Measurements from ENCODE around the gene GALNT5. TPM values are rescaled to one million over a fixed set of nuclear protein-coding genes. Genes with fewer than 3 reads are reported as not detected.

The GALNT5 gene
- total RNA-seq, 4 donors from 2014 or later: 6.6 to 20.1 (median 9.2) TPM

- Histone ChIP-seq H3K4me3 (no peak overlapping the region), H3K27ac (no peak overlapping the region), H3K9me3 (peaks cover 0 to 7% (median under 1%) of the 10 kb centered on the region in 4 donors), H3K27me3 (no peaks in the 10 kb centered on the region), H3K4me1 (no peaks in the 10 kb centered on the region), H3K36me3 (no peaks in the 10 kb centered on the region)
- DNase-seq: no peak
- TF ChIP-seq POLR2A (IDR thresholded peaks at IDR 0.05) (no peak), CTCF (IDR thresholded peaks at IDR 0.05) (no peak)
Measured at GRCh38 chr2:157348291-157348921, 90.9 kb downstream of the GALNT5 start.

- Histone ChIP-seq H3K9me3 (peaks cover 0 to 4% (median 0%) of the 10 kb centered on the region in 4 donors), H3K27ac (no peak overlapping the region), H3K4me1 (no peaks in the 10 kb centered on the region), H3K4me3 (no peak overlapping the region), H3K36me3 (no peaks in the 10 kb centered on the region), H3K27me3 (no peaks in the 10 kb centered on the region)
- no peak for TF ChIP-seq POLR2A (IDR thresholded peaks at IDR 0.05)
- no peak for TF ChIP-seq CTCF (IDR thresholded peaks at IDR 0.05)
- no peak for DNase-seq
Measured at GRCh38 chr2:157349949-157350515, 92.5 kb downstream of the GALNT5 start.

GRCh38 chr2:157355618-157356017 lies 98.1 kb downstream of the GALNT5 start:
- H3K4me3 ChIP-seq: no peak overlapping the region
- TF ChIP-seq POLR2A (IDR thresholded peaks at IDR 0.05): no peak
- no peak for TF ChIP-seq CTCF (IDR thresholded peaks at IDR 0.05)
- DNase-seq: no peak
- no peaks in the 10 kb centered on the region for H3K36me3 ChIP-seq
- H3K9me3 ChIP-seq: no peaks in the 10 kb centered on the region
- no peaks in the 10 kb centered on the region for H3K4me1 ChIP-seq
- H3K27ac ChIP-seq: no peak overlapping the region
- H3K27me3 ChIP-seq: no peaks in the 10 kb centered on the region

- no peak for TF ChIP-seq POLR2A (IDR thresholded peaks at IDR 0.05)
- no peak for TF ChIP-seq CTCF (IDR thresholded peaks at IDR 0.05)
- no peaks in the 10 kb centered on the region for H3K27me3 ChIP-seq
- H3K4me1 ChIP-seq: peaks cover 0 to 3% (median 0%) of the 10 kb centered on the region in 4 donors
- H3K36me3 ChIP-seq: no peaks in the 10 kb centered on the region
- H3K27ac ChIP-seq: no peak overlapping the region
- H3K9me3 ChIP-seq: peaks cover 0 to 7% (median 0%) of the 10 kb centered on the region in 4 donors
- no peak for DNase-seq
- no peak overlapping the region for H3K4me3 ChIP-seq
Measured at GRCh38 chr2:157359628-157360027, 102.1 kb downstream of the GALNT5 start.

- Histone ChIP-seq H3K27ac (no peak overlapping the region), H3K27me3 (no peaks in the 10 kb centered on the region), H3K4me1 (peaks cover 0 to 3% (median 0%) of the 10 kb centered on the region in 4 donors), H3K36me3 (no peaks in the 10 kb centered on the region), H3K9me3 (peaks cover 0 to 7% (median 0%) of the 10 kb centered on the region in 4 donors), H3K4me3 (no peak overlapping the region)
- DNase-seq: no peak
- no peak for TF ChIP-seq POLR2A (IDR thresholded peaks at IDR 0.05)
Measured at GRCh38 chr2:157361526-157361925, 104.0 kb downstream of the GALNT5 start.

- Histone ChIP-seq H3K9me3 (peaks cover 0 to 7% (median 0%) of the 10 kb centered on the region in 4 donors), H3K27ac (no peak overlapping the region), H3K4me3 (no peak overlapping the region), H3K36me3 (no peaks in the 10 kb centered on the region), H3K4me1 (peaks cover 0 to 3% (median 0%) of the 10 kb centered on the region in 4 donors), H3K27me3 (no peaks in the 10 kb centered on the region)
- no peak for DNase-seq
- TF ChIP-seq CTCF (IDR thresholded peaks at IDR 0.05) (no peak), POLR2A (IDR thresholded peaks at IDR 0.05) (no peak)
Measured at GRCh38 chr2:157362627-157363026, 105.1 kb downstream of the GALNT5 start.
